ENCODE results near the gene MYCBP2. TPM values are rescaled to one million over a fixed set of nuclear protein-coding genes. Genes with fewer than 3 reads are reported as not detected.

Gene MYCBP2
- total and polyA plus RNA-seq, 4 donors, result 12.1 to 86.4 (median 30.0) TPM

DNA sequence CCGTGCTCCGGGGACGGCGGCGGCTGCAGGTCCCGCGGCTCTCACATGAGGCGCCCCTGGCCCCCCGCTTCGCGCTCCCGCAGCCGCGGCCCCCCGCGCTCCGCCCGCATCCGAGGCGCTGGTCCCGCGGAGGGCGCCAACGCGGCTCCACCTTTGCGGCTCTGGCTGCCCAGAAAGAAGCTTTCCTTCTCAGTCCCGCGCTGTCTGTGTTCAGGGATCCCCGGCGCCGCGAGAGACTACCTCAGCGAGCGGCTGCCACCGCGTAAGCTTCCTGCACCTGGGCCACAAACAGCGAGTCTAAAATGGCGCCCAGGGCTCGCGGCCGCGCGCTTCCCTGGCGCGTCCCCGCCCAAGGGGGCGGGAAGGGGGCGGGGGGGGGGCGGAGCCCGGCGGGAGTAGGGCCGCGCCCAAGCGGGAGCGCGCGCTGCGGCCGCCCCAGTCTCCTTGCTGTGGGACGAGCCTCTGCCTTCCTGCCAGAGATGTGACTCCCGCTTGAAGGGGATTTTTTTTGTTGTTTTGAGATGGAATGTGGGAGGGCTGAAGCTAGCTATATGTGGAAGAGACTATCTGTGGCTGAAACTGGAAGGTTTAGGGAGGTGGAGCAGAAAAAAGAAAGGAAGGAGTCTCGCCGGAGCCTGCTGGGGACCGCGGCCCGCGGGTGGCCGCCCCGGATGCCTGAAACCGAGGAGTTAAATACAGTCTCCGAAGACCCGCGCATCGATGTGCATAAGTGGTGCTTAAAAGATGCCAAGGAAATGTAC lies 299.9 kb downstream of the MYCBP2 start, which contains the start of gene FBXL3:
Gene FBXL3, minus strand, starts transcription at position 299 of the 761 bp plus-strand sequence. CDS start 5,299 bp downstream, outside the sequence.
- Histone ChIP-seq H3K27ac (ENCODE audit: low read depth in 1 of 2, low read length in 2 of 2) (peak within 1 kb of the TSS; percentile 97 to 98), H3K4me3 (ENCODE audit: low read depth in 1 of 3, low read length in 3 of 3) (peak within 1 kb of the TSS; percentile 82 to 95 (median 90)), H3K27me3 (ENCODE audit: control insufficient read depth in 4 of 4, insufficient read depth in 4 of 4, low read length in 3 of 4) (no peaks in the 10 kb centered on the region), H3K9ac (ENCODE audit: low read depth in 1 of 2, low read length in 2 of 2) (peak within 1 kb of the TSS; percentile 59 to 87), H3K36me3 (ENCODE audit: control insufficient read depth in 4 of 4, insufficient read depth in 3 of 4, low read depth in 1 of 4, low read length in 3 of 4) (peaks cover 0 to 2% (median 0%) of the 10 kb centered on the region in 4 donors), H3K4me1 (ENCODE audit: control insufficient read depth in 4 of 4, insufficient read depth in 4 of 4, low read length in 3 of 4) (peaks cover 3 to 32% (median 17%) of the 10 kb centered on the region in 4 donors), H3K9me3 (ENCODE audit: control insufficient read depth in 4 of 4, low read length in 3 of 4) (no peaks in the 10 kb centered on the region)
- TF ChIP-seq, protein P1, sequence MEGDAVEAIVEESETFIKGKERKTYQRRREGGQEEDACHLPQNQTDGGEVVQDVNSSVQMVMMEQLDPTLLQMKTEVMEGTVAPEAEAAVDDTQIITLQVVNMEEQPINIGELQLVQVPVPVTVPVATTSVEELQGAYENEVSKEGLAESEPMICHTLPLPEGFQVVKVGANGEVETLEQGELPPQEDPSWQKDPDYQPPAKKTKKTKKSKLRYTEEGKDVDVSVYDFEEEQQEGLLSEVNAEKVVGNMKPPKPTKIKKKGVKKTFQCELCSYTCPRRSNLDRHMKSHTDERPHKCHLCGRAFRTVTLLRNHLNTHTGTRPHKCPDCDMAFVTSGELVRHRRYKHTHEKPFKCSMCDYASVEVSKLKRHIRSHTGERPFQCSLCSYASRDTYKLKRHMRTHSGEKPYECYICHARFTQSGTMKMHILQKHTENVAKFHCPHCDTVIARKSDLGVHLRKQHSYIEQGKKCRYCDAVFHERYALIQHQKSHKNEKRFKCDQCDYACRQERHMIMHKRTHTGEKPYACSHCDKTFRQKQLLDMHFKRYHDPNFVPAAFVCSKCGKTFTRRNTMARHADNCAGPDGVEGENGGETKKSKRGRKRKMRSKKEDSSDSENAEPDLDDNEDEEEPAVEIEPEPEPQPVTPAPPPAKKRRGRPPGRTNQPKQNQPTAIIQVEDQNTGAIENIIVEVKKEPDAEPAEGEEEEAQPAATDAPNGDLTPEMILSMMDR (IDR thresholded peaks at IDR 0.05; ENCODE audit: low read depth, low read length, missing input control), result no peak
- TF ChIP-seq HNF4A (conservative IDR thresholded peaks at IDR 0.05) (no peak), SP1 (IDR thresholded peaks at IDR 0.05) (peak; percentile 34), YY1 (IDR thresholded peaks at IDR 0.05) (peak; percentile 94)
- TF ChIP-seq, protein P2, sequence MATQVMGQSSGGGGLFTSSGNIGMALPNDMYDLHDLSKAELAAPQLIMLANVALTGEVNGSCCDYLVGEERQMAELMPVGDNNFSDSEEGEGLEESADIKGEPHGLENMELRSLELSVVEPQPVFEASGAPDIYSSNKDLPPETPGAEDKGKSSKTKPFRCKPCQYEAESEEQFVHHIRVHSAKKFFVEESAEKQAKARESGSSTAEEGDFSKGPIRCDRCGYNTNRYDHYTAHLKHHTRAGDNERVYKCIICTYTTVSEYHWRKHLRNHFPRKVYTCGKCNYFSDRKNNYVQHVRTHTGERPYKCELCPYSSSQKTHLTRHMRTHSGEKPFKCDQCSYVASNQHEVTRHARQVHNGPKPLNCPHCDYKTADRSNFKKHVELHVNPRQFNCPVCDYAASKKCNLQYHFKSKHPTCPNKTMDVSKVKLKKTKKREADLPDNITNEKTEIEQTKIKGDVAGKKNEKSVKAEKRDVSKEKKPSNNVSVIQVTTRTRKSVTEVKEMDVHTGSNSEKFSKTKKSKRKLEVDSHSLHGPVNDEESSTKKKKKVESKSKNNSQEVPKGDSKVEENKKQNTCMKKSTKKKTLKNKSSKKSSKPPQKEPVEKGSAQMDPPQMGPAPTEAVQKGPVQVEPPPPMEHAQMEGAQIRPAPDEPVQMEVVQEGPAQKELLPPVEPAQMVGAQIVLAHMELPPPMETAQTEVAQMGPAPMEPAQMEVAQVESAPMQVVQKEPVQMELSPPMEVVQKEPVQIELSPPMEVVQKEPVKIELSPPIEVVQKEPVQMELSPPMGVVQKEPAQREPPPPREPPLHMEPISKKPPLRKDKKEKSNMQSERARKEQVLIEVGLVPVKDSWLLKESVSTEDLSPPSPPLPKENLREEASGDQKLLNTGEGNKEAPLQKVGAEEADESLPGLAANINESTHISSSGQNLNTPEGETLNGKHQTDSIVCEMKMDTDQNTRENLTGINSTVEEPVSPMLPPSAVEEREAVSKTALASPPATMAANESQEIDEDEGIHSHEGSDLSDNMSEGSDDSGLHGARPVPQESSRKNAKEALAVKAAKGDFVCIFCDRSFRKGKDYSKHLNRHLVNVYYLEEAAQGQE (IDR thresholded peaks at IDR 0.05), result no peak
- TF ChIP-seq, protein P3, sequence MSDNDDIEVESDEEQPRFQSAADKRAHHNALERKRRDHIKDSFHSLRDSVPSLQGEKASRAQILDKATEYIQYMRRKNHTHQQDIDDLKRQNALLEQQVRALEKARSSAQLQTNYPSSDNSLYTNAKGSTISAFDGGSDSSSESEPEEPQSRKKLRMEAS (IDR thresholded peaks at IDR 0.05), result no peak
- TF ChIP-seq, protein P4, sequence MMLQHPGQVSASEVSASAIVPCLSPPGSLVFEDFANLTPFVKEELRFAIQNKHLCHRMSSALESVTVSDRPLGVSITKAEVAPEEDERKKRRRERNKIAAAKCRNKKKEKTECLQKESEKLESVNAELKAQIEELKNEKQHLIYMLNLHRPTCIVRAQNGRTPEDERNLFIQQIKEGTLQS (IDR thresholded peaks at IDR 0.05), result no peak
- DNase-seq (ENCODE audit: low spot score), result peak; percentile 94
- WGBS, result under 1% methylated on average over 74 of the region's 74 CpGs

DNA sequence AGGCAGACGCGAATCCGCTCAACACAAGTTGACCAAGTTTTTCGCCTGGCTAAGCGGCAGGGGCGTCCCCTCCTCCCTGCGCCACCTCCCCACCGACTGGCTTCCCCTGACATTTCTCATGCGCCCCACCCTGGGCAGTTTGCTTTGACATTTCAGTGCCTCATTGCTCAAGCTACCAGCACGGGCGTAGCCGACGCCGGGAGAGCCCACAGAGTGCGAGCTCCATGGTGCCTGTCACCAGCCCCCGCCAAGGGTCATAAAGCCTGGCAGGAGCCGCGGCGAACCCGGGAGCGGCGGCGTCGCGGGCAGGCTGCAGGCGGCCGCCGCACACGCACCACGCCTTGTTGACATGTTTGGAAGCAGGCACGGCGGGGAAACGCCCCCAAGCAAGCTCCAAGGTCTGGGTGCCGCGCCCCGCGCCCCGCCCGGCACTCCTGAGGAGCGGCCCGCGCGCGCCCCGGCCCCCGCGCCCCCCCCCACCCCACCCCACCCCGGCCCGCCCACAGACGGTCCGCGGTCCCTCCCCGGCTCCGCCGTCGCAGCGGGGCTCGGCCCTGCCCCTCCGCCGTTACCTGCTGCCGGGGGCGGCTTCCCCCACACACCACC lies 300.5 kb downstream of the MYCBP2 start:
- H3K9ac ChIP-seq (ENCODE audit: low read depth in 1 of 2, low read length in 2 of 2), result peak overlapping the region; percentile 49 to 59
- no peak for TF ChIP-seq GABPA (IDR thresholded peaks at IDR 0.05 in 1 of 2, conservative IDR thresholded peaks at IDR 0.05 in 1 of 2)
- TF ChIP-seq YY1 (IDR thresholded peaks at IDR 0.05), result no peak
- TF ChIP-seq, protein P2 (IDR thresholded peaks at IDR 0.05), result peak; percentile 21
- peak in 1 of 2 donors; percentile 36 for TF ChIP-seq RAD21 (IDR thresholded peaks at IDR 0.05)
- TF ChIP-seq RXRA (IDR thresholded peaks at IDR 0.05), result peak in 1 of 2 donors; percentile 5
- no peaks in the 10 kb centered on the region for H3K27me3 ChIP-seq (ENCODE audit: control insufficient read depth in 4 of 4, insufficient read depth in 4 of 4, low read length in 3 of 4)
- 1% methylated on average over 62 of the region's 62 CpGs for WGBS
- H3K4me3 ChIP-seq (ENCODE audit: low read depth in 1 of 3, low read length in 3 of 3), result peak overlapping the region; percentile 82 to 95 (median 90)
- H3K9me3 ChIP-seq (ENCODE audit: control insufficient read depth in 4 of 4, low read length in 3 of 4), result no peaks in the 10 kb centered on the region
- peaks cover 3 to 32% (median 20%) of the 10 kb centered on the region in 4 donors for H3K4me1 ChIP-seq (ENCODE audit: control insufficient read depth in 4 of 4, insufficient read depth in 4 of 4, low read length in 3 of 4)
- peak overlapping the region; percentile 97 to 98 for H3K27ac ChIP-seq (ENCODE audit: low read depth in 1 of 2, low read length in 2 of 2)
- peak; percentile 87 for DNase-seq (ENCODE audit: low spot score)
- peaks cover 0 to 2% (median under 1%) of the 10 kb centered on the region in 4 donors for H3K36me3 ChIP-seq (ENCODE audit: control insufficient read depth in 4 of 4, insufficient read depth in 3 of 4, low read depth in 1 of 4, low read length in 3 of 4)

Measured in liver (tissue), 9 donors.